Left lung (tissue), 10 donors: ENCODE results near the gene C2orf72. TPM values are rescaled to one million over a fixed set of nuclear protein-coding genes. Genes with fewer than 3 reads are reported as not detected.

Experiments
- ATAC-seq: fragments of 200-7000 bp; cut with Tn5 transposase; one replicate; pipeline ENCODE4 v1.9.1; 2020; ENCODE audit warnings: moderate library complexity
- DNase-seq, 4 donors: peaks; one replicate each; pipeline ENCODE4 v3.0.0-alpha.2; 2013 to 2020
- H3K27ac ChIP-seq, 2 donors: fragments of 200-600 bp; sonication (generic) in 1 of 2; one replicate each; pipeline versions ENCODE4 v1.5.0 to v1.8.0; 2020 to 2021
- H3K27me3 ChIP-seq, 2 donors: fragments of 200-600 bp; sonication (generic) in 1 of 2; one replicate each; pipeline versions ENCODE4 v1.5.0 to v1.8.0; 2020 to 2021
- H3K36me3 ChIP-seq, 2 donors: fragments of 200-600 bp; sonication (generic) in 1 of 2; one replicate each; pipeline versions ENCODE4 v1.5.0 to v1.8.0; 2020 to 2021
- H3K4me1 ChIP-seq, 2 donors: fragments of 200-600 bp; one replicate each; pipeline ENCODE4 v1.8.0; 2021
- H3K4me3 ChIP-seq, 2 donors: fragments of 200-600 bp; sonication (generic) in 1 of 2; one replicate each; pipeline versions ENCODE4 v1.5.0 to v1.8.0; 2020 to 2021; ENCODE audit warnings: mild to moderate bottlenecking in 1 of 2
- H3K9me3 ChIP-seq, 2 donors: fragments of 200-600 bp; sonication (generic) in 1 of 2; one replicate each; pipeline versions ENCODE4 v1.5.0 to v1.8.0; 2020 to 2021
- intact Hi-C, 2 donors: fragments of 100-400 bp; cut with DNase I; formaldehyde crosslinking; loops; one replicate each; pipeline versions ENCODE4 v1.11.2 to v1.14.2; 2022
- polyA plus RNA-seq, 6 donors: library from polyadenylated mRNA; unstranded; fragments of 120-200 nt; gene quantifications; one replicate each; pipeline ENCODE4 v1.2.1, GENCODE V29; 2013; ENCODE audit not compliant: insufficient read length in 6 of 6
- total RNA-seq, 2 donors: library from RNA; stranded (reverse); fragmentation: NEBNext Ultra II Directional; extraction: Animal tissue kit (Norgen Biotek cat#: 25700); gene quantifications; one replicate each; pipeline ENCODE4 v1.2.1, GENCODE V29; 2021
- TF ChIP-seq, protein P1 (sequence below), 2 donors: fragments of 200-600 bp; sonication (generic) in 1 of 2; IDR thresholded peaks; one replicate each; pipeline versions ENCODE4 v1.5.0 to v1.8.0; 2021; ENCODE audit warnings: antibody characterized with exemption in 2 of 2
- donor health status: DM: no; HTN: yes; CAD: no.
- donor health status: DM: no; HTN: no; CAD: no.

Gene C2orf72
- total and polyA plus RNA-seq, 8 donors = 0.21 to 1.1 (median 0.53) TPM

DNA sequence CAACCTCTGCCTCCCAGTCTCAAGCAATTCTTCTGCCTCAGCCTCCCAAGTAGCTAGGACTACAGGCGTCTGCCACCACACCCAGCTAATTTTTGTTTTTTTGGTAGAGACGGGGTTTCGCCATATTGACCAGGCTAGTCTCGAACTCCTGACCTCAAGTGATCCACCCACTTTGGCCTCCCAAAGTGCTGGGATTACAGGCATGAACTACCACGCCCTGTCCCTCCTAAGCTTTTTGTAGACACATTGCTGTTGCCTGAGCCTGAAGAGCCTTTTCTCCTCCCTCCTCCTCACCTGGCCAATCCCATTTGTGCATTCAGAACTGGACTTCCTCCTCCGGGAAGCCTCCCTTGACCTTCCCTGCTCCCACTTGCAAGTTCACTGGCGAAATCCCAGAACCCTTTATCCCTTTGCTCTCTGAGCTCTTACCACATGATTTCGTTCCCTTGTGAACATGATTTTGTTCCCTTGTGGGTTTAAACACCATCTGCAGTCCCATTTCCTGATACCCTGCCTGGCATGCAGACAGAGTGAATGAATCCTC is 2.6 kb downstream of the C2orf72 start:
- DNase-seq = no peak
- Histone ChIP-seq H3K4me1 (peaks cover 0 to 3% of the 10 kb centered on the region in 2 donors), H3K36me3 (no peaks in the 10 kb centered on the region), H3K27ac (no peak overlapping the region), H3K9me3 (no peaks in the 10 kb centered on the region), H3K27me3 (peaks cover 46 to 72% of the 10 kb centered on the region in 2 donors), H3K4me3 (no peak overlapping the region)
- intact Hi-C loops = no loop called here
- TF ChIP-seq, protein P1, sequence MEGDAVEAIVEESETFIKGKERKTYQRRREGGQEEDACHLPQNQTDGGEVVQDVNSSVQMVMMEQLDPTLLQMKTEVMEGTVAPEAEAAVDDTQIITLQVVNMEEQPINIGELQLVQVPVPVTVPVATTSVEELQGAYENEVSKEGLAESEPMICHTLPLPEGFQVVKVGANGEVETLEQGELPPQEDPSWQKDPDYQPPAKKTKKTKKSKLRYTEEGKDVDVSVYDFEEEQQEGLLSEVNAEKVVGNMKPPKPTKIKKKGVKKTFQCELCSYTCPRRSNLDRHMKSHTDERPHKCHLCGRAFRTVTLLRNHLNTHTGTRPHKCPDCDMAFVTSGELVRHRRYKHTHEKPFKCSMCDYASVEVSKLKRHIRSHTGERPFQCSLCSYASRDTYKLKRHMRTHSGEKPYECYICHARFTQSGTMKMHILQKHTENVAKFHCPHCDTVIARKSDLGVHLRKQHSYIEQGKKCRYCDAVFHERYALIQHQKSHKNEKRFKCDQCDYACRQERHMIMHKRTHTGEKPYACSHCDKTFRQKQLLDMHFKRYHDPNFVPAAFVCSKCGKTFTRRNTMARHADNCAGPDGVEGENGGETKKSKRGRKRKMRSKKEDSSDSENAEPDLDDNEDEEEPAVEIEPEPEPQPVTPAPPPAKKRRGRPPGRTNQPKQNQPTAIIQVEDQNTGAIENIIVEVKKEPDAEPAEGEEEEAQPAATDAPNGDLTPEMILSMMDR (IDR thresholded peaks at IDR 0.05) = no peak
- ATAC-seq = no peak

DNA sequence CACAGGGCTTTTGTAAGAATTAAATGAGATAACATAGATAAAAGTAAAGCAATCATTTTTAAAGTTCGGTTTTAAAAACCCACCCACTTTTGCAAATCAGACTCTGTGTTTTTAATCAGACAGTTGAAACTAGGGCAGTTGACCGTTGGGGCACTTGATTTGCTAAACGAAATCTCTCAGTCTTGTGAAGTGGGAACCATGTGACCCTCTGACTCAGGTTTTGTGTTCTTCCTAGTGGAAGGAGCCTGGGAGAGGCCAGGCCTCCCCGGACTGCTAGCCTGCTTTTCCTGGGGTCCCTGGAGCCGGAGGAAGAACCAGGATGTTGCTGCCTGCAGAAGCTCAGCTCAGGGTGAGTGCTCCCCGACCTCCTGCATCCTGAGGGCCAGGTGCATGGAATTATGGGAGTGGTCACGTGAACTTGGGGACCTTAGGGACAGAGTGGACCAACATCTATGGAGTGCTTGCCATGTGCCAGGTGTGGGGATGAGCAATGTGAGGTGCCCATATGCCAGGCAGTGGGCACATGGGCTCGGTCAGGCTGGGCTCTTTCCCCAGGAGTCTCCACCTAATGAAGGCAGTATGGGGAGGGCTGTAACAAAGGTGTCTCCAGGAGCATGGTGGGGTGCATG is 3.9 kb downstream of the C2orf72 start:
- Histone ChIP-seq H3K4me1 (peaks cover 0 to 3% of the 10 kb centered on the region in 2 donors), H3K36me3 (no peaks in the 10 kb centered on the region), H3K27ac (no peak overlapping the region), H3K27me3 (peaks cover 34 to 60% of the 10 kb centered on the region in 2 donors), H3K4me3 (no peak overlapping the region), H3K9me3 (no peaks in the 10 kb centered on the region)
- TF ChIP-seq, protein P1 (IDR thresholded peaks at IDR 0.05) = no peak
- no peak for ATAC-seq
- intact Hi-C loops = no loop called here
- DNase-seq = no peak

DNA sequence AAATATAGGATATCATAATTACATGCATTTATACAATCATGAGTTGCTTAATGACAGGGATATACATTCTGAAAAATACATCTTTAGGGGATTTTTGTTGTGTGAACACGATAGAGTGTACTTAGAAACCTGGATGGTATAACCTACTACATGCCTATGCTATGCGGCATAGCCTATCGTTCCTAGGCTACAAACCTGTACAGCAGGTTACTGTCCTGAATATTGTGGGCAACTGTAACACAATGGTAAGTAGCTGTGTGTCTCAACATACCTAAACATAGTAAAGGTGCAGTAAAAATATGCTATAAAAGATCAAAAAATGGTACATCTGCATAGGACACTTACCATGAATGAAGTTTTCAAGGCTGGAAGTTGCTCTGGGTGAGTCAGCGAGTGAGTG is 6.5 kb downstream of the C2orf72 start:
- H3K9me3 ChIP-seq = no peaks in the 10 kb centered on the region
- H3K4me3 ChIP-seq = no peak overlapping the region
- intact Hi-C loops = no loop called here
- ATAC-seq (no peak), DNase-seq (no peak)
- peaks cover 14 to 59% of the 10 kb centered on the region in 2 donors for H3K27me3 ChIP-seq
- no peaks in the 10 kb centered on the region for H3K36me3 ChIP-seq
- TF ChIP-seq, protein P1 (IDR thresholded peaks at IDR 0.05) = no peak
- no peaks in the 10 kb centered on the region for H3K4me1 ChIP-seq
- no peak overlapping the region for H3K27ac ChIP-seq

DNA sequence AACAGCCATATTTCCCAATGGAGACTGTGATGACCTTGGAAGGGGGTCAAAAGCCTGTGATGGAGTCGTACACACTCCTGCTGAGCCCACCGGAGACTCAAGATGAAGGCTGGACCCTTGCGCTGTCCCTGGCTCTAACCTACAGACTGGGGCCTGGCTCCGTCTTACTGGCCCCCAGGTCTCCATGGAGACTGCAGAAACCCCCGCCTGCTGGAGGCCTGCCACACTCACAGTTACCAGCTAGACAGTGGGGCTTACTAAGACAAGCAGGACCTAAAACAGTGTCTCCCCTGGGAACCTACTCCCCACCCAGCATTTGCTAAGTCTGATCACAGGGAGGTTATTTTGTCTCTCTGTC is 9.6 kb downstream of the C2orf72 start:
- Histone ChIP-seq H3K4me3 (no peak overlapping the region), H3K36me3 (no peaks in the 10 kb centered on the region), H3K27me3 (peaks cover 0 to 51% of the 10 kb centered on the region in 2 donors), H3K27ac (no peak overlapping the region), H3K9me3 (no peaks in the 10 kb centered on the region), H3K4me1 (no peaks in the 10 kb centered on the region)
- intact Hi-C loops = no loop called here
- ATAC-seq (no peak), DNase-seq (no peak)
- TF ChIP-seq, protein P1 (IDR thresholded peaks at IDR 0.05) = no peak

DNA sequence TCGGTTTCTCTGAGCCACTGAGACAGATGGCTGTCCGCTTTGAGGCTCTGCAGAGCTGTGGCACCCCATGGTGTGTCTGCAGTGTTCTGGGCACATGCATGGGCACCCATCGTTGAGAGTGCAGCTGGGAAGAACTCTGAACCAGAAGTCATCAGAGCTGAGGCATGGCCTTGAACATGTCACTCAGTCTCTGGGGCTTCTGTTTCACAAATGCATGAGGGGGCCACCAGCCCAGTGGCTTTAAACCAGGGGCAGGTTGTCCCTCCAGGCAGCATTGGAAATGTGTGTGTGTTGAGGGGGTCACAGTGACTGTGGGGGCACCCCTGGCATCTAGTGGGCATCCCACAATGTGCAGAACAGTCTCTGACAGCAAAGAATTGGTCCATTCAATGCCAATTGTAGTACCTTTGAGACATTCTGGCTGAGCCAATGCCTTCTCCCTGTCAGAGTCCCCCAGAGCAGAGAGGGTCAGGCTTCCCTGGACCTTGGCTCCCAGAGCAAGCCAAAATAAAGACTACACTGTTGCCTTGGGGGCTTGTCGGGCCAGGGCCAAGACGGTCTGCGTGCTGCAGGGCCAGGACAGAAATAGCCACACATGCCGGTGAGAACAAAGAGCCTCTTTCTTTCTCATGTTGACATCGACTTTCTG is 10.1 kb downstream of the C2orf72 start:
- intact Hi-C loops = no loop called here
- DNase-seq (no peak), ATAC-seq (no peak)
- H3K9me3 ChIP-seq = no peaks in the 10 kb centered on the region
- peaks cover 3% of the 10 kb centered on the region in 2 donors for H3K4me1 ChIP-seq
- no peak overlapping the region for H3K27ac ChIP-seq
- H3K36me3 ChIP-seq = no peaks in the 10 kb centered on the region
- TF ChIP-seq, protein P1 (IDR thresholded peaks at IDR 0.05) = no peak
- H3K27me3 ChIP-seq = peaks cover 0 to 51% of the 10 kb centered on the region in 2 donors
- no peak overlapping the region for H3K4me3 ChIP-seq
